Measurements from ENCODE around the gene UBE4B. TPM values are rescaled to one million over a fixed set of nuclear protein-coding genes. Genes with fewer than 3 reads are reported as not detected.
A peak's percentile ranks its signal among the peaks of the same experiment; 100 is the strongest.

UBE4B gene
- total RNA-seq, 1 donor = 73.1 TPM

DNA sequence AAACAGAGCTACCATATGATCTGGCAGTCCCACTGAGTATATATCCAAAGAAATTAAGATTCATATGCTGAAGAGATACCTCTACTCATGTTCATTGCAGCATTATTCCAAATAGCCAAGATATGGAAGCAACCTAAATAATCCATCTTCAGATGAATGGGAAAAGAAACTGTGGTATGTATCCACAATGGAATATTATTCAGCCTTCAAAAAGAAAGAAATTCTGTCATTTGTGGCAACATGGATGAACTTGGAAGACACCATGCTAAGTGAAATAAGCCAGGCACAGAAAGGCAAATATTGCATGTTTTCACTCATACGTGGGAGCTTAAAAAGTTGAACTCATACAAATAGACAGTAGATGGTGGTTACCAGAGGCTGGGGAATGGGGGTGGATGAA lies 47.8 kb downstream of the UBE4B start:
- peaks cover 11% of the 10 kb centered on the region for H4K20me1 ChIP-seq (ENCODE audit: insufficient read depth, low read length)
- no peak overlapping the region for H3K4me2 ChIP-seq (ENCODE audit: insufficient read depth, low read length)
- no peak overlapping the region for H2AFZ ChIP-seq (ENCODE audit: low read length)

DNA sequence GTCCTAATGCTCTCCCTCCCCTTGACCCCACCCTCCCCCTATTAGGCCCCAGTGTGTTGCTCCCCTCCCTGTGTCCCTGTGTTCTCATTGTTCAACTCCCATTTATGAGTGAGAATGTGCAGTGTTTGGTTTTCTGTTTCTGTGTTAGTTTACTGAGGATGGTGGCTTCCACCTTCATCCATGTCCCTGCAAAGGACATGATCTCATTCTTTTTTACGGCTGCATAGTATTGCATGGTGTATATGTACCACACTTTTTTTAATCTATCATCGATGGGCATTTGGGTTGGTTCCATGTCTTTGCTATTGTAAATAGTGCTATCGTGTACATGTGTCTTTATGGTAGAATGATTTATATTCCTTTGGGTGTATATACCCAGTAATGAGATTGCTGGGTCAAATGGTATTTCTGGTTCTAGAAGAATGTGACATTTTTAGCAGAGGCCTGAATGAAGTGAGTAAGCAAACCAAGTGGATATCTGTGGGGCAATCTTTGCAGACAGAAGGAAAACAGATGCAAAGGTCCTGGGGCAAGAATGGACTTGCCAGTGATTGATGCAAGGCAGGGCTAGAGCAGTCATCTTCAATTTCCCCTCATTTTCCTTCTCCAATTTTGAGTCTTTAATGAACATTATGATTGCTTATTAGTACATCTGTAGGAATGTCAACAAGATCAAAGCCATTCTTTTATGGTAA lies 50.2 kb downstream of the UBE4B start:
- TF ChIP-seq, protein P1, sequence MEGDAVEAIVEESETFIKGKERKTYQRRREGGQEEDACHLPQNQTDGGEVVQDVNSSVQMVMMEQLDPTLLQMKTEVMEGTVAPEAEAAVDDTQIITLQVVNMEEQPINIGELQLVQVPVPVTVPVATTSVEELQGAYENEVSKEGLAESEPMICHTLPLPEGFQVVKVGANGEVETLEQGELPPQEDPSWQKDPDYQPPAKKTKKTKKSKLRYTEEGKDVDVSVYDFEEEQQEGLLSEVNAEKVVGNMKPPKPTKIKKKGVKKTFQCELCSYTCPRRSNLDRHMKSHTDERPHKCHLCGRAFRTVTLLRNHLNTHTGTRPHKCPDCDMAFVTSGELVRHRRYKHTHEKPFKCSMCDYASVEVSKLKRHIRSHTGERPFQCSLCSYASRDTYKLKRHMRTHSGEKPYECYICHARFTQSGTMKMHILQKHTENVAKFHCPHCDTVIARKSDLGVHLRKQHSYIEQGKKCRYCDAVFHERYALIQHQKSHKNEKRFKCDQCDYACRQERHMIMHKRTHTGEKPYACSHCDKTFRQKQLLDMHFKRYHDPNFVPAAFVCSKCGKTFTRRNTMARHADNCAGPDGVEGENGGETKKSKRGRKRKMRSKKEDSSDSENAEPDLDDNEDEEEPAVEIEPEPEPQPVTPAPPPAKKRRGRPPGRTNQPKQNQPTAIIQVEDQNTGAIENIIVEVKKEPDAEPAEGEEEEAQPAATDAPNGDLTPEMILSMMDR (IDR thresholded peaks at IDR 0.05; ENCODE audit: extremely low read depth, low read depth, low read length) = no peak
- Histone ChIP-seq H3K27me3 (ENCODE audit: insufficient read depth, low read length) (no peaks in the 10 kb centered on the region), H4K20me1 (ENCODE audit: insufficient read depth, low read length) (peaks cover 4% of the 10 kb centered on the region), H3K4me1 (ENCODE audit: insufficient read depth, low read length) (no peaks in the 10 kb centered on the region), H3K4me2 (ENCODE audit: insufficient read depth, low read length) (no peak overlapping the region), H3K4me3 (ENCODE audit: insufficient read depth, low read length) (no peak overlapping the region), H3K9me3 (ENCODE audit: low read depth, low read length) (no peaks in the 10 kb centered on the region), H3K79me2 (ENCODE audit: insufficient read depth, low read length) (peaks cover 33% of the 10 kb centered on the region), H2AFZ (ENCODE audit: low read length) (no peak overlapping the region), H3K27ac (ENCODE audit: low read depth, low read length) (no peak overlapping the region), H3K36me3 (ENCODE audit: insufficient read depth, low read length) (peaks cover 6% of the 10 kb centered on the region)
- DNase-seq (ENCODE audit: insufficient read length, low spot score, missing footprints) = peak; percentile 36

More for the DNA sequence above, 47.8 kb downstream of the UBE4B start:
- Histone ChIP-seq H3K36me3 (ENCODE audit: insufficient read depth, low read length) (peaks cover 6% of the 10 kb centered on the region), H3K4me3 (ENCODE audit: insufficient read depth, low read length) (no peak overlapping the region), H3K27me3 (ENCODE audit: insufficient read depth, low read length) (no peaks in the 10 kb centered on the region), H3K27ac (ENCODE audit: low read depth, low read length) (no peak overlapping the region), H3K4me1 (ENCODE audit: insufficient read depth, low read length) (peaks cover under 1% of the 10 kb centered on the region), H3K79me2 (ENCODE audit: insufficient read depth, low read length) (peaks cover 35% of the 10 kb centered on the region), H3K9me3 (ENCODE audit: low read depth, low read length) (no peaks in the 10 kb centered on the region)
- DNase-seq (ENCODE audit: insufficient read length, low spot score, missing footprints) = no peak
- TF ChIP-seq, protein P1 (IDR thresholded peaks at IDR 0.05; ENCODE audit: extremely low read depth, low read depth, low read length) = no peak

- DNase-seq (ENCODE audit: insufficient read length, low spot score, missing footprints) = no peak
- Histone ChIP-seq H3K79me2 (ENCODE audit: insufficient read depth, low read length) (peaks cover 28% of the 10 kb centered on the region), H3K9me3 (ENCODE audit: low read depth, low read length) (no peaks in the 10 kb centered on the region), H4K20me1 (ENCODE audit: insufficient read depth, low read length) (peaks cover 4% of the 10 kb centered on the region), H3K36me3 (ENCODE audit: insufficient read depth, low read length) (peaks cover 6% of the 10 kb centered on the region), H3K4me2 (ENCODE audit: insufficient read depth, low read length) (no peak overlapping the region), H3K27ac (ENCODE audit: low read depth, low read length) (no peak overlapping the region), H3K27me3 (ENCODE audit: insufficient read depth, low read length) (no peaks in the 10 kb centered on the region), H3K4me3 (ENCODE audit: insufficient read depth, low read length) (no peak overlapping the region), H3K4me1 (ENCODE audit: insufficient read depth, low read length) (no peaks in the 10 kb centered on the region), H2AFZ (ENCODE audit: low read length) (no peak overlapping the region)
- TF ChIP-seq, protein P1 (IDR thresholded peaks at IDR 0.05; ENCODE audit: extremely low read depth, low read depth, low read length) = no peak
Measured at GRCh38 chr1:10084045-10084444, 51.3 kb downstream of the UBE4B start.

- DNase-seq (ENCODE audit: insufficient read length, low spot score, missing footprints) = no peak
- H3K79me2 ChIP-seq (ENCODE audit: insufficient read depth, low read length) = peaks cover 32% of the 10 kb centered on the region
- peaks cover 4% of the 10 kb centered on the region for H4K20me1 ChIP-seq (ENCODE audit: insufficient read depth, low read length)
- H3K9me3 ChIP-seq (ENCODE audit: low read depth, low read length) = no peaks in the 10 kb centered on the region
- no peak overlapping the region for H3K4me2 ChIP-seq (ENCODE audit: insufficient read depth, low read length)
- H2AFZ ChIP-seq (ENCODE audit: low read length) = no peak overlapping the region
- no peak overlapping the region for H3K27ac ChIP-seq (ENCODE audit: low read depth, low read length)
- H3K27me3 ChIP-seq (ENCODE audit: insufficient read depth, low read length) = no peaks in the 10 kb centered on the region
- H3K36me3 ChIP-seq (ENCODE audit: insufficient read depth, low read length) = peaks cover 6% of the 10 kb centered on the region
- TF ChIP-seq, protein P1 (IDR thresholded peaks at IDR 0.05; ENCODE audit: extremely low read depth, low read depth, low read length) = no peak
- no peak overlapping the region for H3K4me3 ChIP-seq (ENCODE audit: insufficient read depth, low read length)
- H3K4me1 ChIP-seq (ENCODE audit: insufficient read depth, low read length) = no peaks in the 10 kb centered on the region
Measured at GRCh38 chr1:10085076-10085475, 52.3 kb downstream of the UBE4B start.

Data from osteoblast (primary cell).